HepG2 (cell line): Measurements from ENCODE around the gene SAMD10. TPM values are rescaled to one million over a fixed set of nuclear protein-coding genes. Genes with fewer than 3 reads are reported as not detected.

Source experiments
- ARHGAP35 ChIP-seq: sonication (generic); formaldehyde crosslinking; IDR thresholded peaks from 2 replicates; pipeline ENCODE4 v1.9.0; 2022; ENCODE audit warnings: mild to moderate bottlenecking, inconsistent platforms, moderate library complexity, missing genetic modification reagents, borderline replicate concordance
- E2F1 ChIP-seq: sonication (generic); formaldehyde crosslinking; IDR thresholded peaks from 2 replicates; pipeline ENCODE4 v1.5.0; 2020; ENCODE audit warnings: missing genetic modification reagents
- GTF3A ChIP-seq: sonication (generic); formaldehyde crosslinking; conservative IDR thresholded peaks from 2 replicates; pipeline ENCODE4 v1.4.0; 2020; ENCODE audit warnings: mild to moderate bottlenecking, missing genetic modification reagents
- HNRNPUL1 ChIP-seq: fragments of 200-400 bp; formaldehyde crosslinking; IDR thresholded peaks from 2 replicates; pipeline ENCODE4 v1.6.1; 2017; ENCODE audit warnings: low read depth, mild to moderate bottlenecking, low read length, moderate library complexity
- NCOA2 ChIP-seq: sonication (generic); formaldehyde crosslinking; IDR thresholded peaks from 2 replicates; pipeline ENCODE4 v1.8.0; 2022; ENCODE audit warnings: inconsistent platforms
- RELA ChIP-seq: sonication (generic); formaldehyde crosslinking; IDR thresholded peaks from 2 replicates; pipeline ENCODE4 v1.4.0; 2020; ENCODE audit warnings: missing genetic modification reagents
- RFXAP ChIP-seq: sonication (generic); formaldehyde crosslinking; IDR thresholded peaks from 2 replicates; pipeline ENCODE4 v1.4.0; 2020; ENCODE audit warnings: missing genetic modification reagents, borderline replicate concordance
- SRY ChIP-seq: sonication (generic); formaldehyde crosslinking; IDR thresholded peaks from 2 replicates; pipeline ENCODE4 v1.8.0; 2022; ENCODE audit warnings: mild to moderate bottlenecking, missing genetic modification reagents
- ZBTB10 ChIP-seq: sonication (generic); formaldehyde crosslinking; IDR thresholded peaks from 2 replicates; pipeline ENCODE4 v1.4.0; 2020; ENCODE audit warnings: missing genetic modification reagents, borderline replicate concordance
- ZBTB26 ChIP-seq: IDR thresholded peaks from 2 replicates; pipeline ENCODE4 v1.6.1; 2016; ENCODE audit warnings: missing compliant biosample characterization, missing genetic modification reagents, borderline replicate concordance
- ZBTB43 ChIP-seq: sonication (generic); formaldehyde crosslinking; conservative IDR thresholded peaks from 2 replicates; pipeline ENCODE4 v1.4.0; 2020; ENCODE audit warnings: missing genetic modification reagents
- ZBTB7A ChIP-seq: sonication (generic); formaldehyde crosslinking; IDR thresholded peaks from 2 replicates; pipeline ENCODE4 v1.8.0; 2022; ENCODE audit warnings: mild to moderate bottlenecking, missing genetic modification reagents
- ZFX ChIP-seq: sonication (generic); formaldehyde crosslinking; IDR thresholded peaks from 2 replicates; pipeline ENCODE4 v1.4.0; 2020; ENCODE audit warnings: mild to moderate bottlenecking, low read depth, missing genetic modification reagents, moderate library complexity
- ZNF121 ChIP-seq: sonication (generic); formaldehyde crosslinking; IDR thresholded peaks from 2 replicates; pipeline ENCODE4 v1.5.0; 2020; ENCODE audit warnings: mild to moderate bottlenecking, missing genetic modification reagents
- ZNF17 ChIP-seq: sonication (generic); formaldehyde crosslinking; IDR thresholded peaks from 2 replicates; pipeline ENCODE4 v1.5.0; 2020; ENCODE audit warnings: mild to moderate bottlenecking, missing genetic modification reagents
- ZNF207 ChIP-seq: fragments of 450-650 bp; IDR thresholded peaks from 2 replicates; pipeline ENCODE4 v1.6.1; 2016; ENCODE audit warnings: antibody characterized with exemption, borderline replicate concordance
- ZNF674 ChIP-seq: sonication (generic); formaldehyde crosslinking; IDR thresholded peaks from 2 replicates; pipeline ENCODE4 v1.5.0; 2020; ENCODE audit warnings: low read depth, mild to moderate bottlenecking, missing genetic modification reagents
- ZNF704 ChIP-seq: sonication (generic); formaldehyde crosslinking; IDR thresholded peaks from 2 replicates; pipeline ENCODE4 v1.8.1; 2023; ENCODE audit warnings: mild to moderate bottlenecking, inconsistent platforms, moderate library complexity, missing genetic modification reagents, borderline replicate concordance
- ZNF772 ChIP-seq: sonication (generic); formaldehyde crosslinking; IDR thresholded peaks from 2 replicates; pipeline ENCODE4 v1.5.0; 2020; ENCODE audit warnings: mild to moderate bottlenecking, missing genetic modification reagents
- ZNF780A ChIP-seq: sonication (generic); formaldehyde crosslinking; IDR thresholded peaks from 2 replicates; pipeline ENCODE4 v1.8.0; 2022; ENCODE audit warnings: mild to moderate bottlenecking, missing genetic modification reagents, moderate library complexity
- ZSCAN29 ChIP-seq: sonication (generic); formaldehyde crosslinking; conservative IDR thresholded peaks from 2 replicates; pipeline ENCODE4 v1.4.0; 2020; ENCODE audit warnings: mild to moderate bottlenecking, missing genetic modification reagents
- polyA plus RNA-seq, 8 experiments: library from polyadenylated mRNA; depleted of rRNA in 3 of 8; stranded (reverse) in 7 of 8; unstranded in 1 of 8; fragments of >200 nt; fragmentation: Illumina TruSeq in 4 of 8; extraction: Trizol in 4 of 8; gene quantifications; 2 replicates each; pipeline versions ENCODE4 v1.2.1 to v1.2.3, GENCODE V29; 2011 to 2016; ENCODE audit warnings: low read depth in 4 of 8, missing spikeins in 1 of 8, mixed read lengths in 1 of 8; ENCODE audit not compliant: insufficient read depth in 1 of 8
- total RNA-seq, 5 experiments: library from RNA; depleted of rRNA; stranded (reverse); fragments of >200 nt; fragmentation: Illumina TruSeq; extraction: Trizol; gene quantifications; 2 replicates each; pipeline ENCODE4 v1.2.3, GENCODE V29; 2016; ENCODE audit warnings: low read depth in 1 of 5

SAMD10 gene
- total and polyA plus RNA-seq, 2 of the 13 experiments (the other 11 are each of a cell fraction or from before 2014, with no cell fraction given): 6.1 to 11.0 TPM

- TF ChIP-seq ZNF674 (CRISPR knock-in tag) (no peak), ZBTB7A (CRISPR knock-in tag) (no peak), NCOA2 (CRISPR knock-in tag) (no peak), ZNF780A (0 out of 2 replicates have a peak, but pooled peaks have one; percentile 15), HNRNPUL1 (no peak), ZSCAN29 (no peak), ZBTB10 (no peak), ZBTB26 (CRISPR knock-in tag) (no peak), ZNF121 (CRISPR knock-in tag) (no peak), ZBTB43 (CRISPR knock-in tag) (no peak), ARHGAP35 (CRISPR knock-in tag) (no peak), RFXAP (no peak), ZNF207 (no peak), RELA (CRISPR knock-in tag) (no peak), E2F1 (no peak), ZNF17 (CRISPR knock-in tag) (no peak), ZNF772 (CRISPR knock-in tag) (no peak), GTF3A (CRISPR knock-in tag) (no peak; the same call in 1 of the 2 replicates), ZFX (CRISPR knock-in tag) (no peak), ZNF704 (0 out of 2 replicates have a peak, but pooled peaks have one; percentile 28), SRY (no peak)
These were observed 45.8 kb upstream of the SAMD10 start (continued) for GRCh38 chr20:64025101-64025825.
